GM19455 (cell line): ENCODE measurements around the gene DPEP2.
"Not testable (repeated sequence)": the region's sequence is repeated elsewhere in the genome, so short reads cannot be mapped to it uniquely, and the experiment has no call there.

Source experiments
- ATAC-seq: cut with Tn5 transposase; IDR thresholded peaks from one replicate; pipeline ENCODE4 v1.9.1; 2021; ENCODE audit not compliant: unreplicated experiment

The DPEP2 gene

DNA sequence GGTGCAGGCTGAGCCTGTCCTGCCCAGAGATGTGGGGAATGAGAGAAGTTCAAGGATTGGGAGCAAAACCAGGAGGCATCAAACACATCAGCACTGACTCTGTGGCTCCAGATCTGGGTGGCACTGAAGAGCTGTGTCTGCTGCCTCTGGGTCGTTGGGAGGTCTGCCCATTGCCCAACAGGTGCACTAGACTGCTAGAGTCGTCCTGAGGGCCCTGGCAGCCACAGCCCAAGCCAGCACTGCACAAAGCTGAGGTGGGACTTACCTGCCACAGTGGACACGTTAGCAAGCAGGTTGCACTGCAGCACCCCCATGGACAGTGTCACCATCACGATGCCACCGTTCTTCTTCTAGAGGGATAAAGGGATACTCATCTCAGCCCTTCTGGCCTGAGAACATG, 22.3 kb downstream of the DPEP2 start:
- ATAC-seq: no peak

DNA sequence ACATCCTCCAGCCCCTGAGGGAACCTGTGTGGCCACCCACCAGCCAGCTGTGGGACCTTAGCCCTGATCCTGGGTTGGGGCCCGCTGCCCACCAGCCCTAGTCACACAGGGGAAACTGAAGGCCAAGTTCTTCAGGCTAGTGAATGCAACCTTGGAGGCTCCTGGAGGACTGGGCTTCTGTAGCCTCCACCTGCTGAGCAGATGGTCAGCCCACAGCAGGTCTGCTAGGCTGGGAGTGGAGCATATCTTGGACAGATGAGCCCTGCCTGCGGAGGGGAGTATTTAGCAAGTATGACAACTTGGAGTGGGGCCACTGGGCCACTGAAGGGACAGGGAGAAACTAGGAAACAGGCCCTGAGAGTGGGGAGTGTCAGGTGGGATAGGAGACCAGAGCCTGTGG, 23.1 kb downstream of the DPEP2 start:
- ATAC-seq: no peak

DNA sequence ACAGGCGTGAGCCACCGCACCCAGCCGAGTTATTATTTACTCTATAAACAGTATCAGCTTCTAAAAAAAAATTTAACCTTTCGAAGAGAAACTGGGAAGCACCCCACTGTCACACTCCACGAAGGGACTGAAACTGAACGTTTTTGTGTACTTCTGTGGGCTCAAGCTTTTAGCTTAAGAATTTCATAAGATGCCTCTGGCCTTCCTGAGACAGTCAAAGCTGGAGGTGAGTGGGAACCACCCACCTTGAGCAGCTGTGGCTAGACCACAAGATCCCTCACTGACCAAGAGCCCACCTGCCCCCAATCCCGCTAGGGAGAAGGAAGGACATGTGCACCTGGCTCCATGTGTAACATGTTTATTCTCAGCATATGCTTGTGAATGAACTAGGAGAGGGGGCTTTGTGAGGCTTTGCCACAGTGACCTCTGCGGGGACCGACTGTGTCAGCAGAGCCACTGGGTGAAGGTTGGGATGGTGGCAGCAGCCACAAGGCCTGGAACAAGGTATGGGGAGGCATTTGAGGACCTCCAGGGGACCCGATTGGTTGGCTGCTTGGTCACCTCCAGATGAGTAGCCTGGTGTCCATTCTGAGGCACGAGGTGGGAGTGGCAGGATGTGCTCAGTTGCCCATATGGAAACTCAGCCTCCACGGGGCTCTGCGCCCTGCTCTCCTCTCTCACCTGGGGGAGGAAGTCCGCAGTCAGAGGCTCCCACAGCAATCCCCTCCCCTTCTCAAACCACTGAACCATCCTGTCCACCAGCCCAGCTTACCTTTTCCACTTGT, 23.8 kb downstream of the DPEP2 start:
- no peak for ATAC-seq

DNA sequence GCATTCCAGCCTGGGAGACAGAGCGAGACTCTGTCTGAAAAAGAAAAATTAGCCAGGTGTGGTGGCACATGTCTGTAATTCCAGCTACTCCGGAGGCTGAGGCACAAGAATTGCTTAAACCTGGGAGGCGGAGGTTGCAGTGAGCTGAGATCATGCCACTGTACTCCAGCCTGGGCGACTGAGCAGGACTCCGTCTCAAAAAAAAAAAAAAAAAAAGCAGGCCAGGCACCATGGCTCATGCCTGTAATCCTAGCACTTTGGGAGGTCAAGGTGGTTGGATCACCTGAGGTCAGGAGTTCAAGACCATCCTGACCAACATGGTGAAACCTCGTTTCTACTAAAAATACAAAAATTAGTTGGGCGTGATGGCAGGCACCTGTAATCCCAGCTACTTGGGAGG, 27.0 kb downstream of the DPEP2 start:
- ATAC-seq: not testable (repeated sequence)

DNA sequence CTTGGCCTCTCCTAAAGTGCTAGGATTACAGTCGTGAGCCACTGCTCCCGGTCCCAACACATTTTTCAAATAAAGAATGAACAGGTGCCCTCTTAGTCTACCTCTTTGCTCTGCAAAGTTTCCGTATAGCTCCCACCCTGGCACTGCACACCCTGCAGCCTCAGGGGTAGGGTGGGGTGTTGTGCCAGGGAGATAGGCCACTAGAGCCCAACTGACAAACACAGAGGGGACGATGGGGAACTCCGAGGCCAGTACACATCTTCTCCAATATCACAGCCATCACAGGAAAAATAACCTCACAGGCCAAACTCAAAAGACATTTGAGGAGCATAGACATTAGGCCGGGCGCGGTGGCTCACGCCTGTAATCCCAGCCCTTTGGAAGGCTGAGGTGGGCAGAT, 28.2 kb downstream of the DPEP2 start:
- no peak for ATAC-seq

DNA sequence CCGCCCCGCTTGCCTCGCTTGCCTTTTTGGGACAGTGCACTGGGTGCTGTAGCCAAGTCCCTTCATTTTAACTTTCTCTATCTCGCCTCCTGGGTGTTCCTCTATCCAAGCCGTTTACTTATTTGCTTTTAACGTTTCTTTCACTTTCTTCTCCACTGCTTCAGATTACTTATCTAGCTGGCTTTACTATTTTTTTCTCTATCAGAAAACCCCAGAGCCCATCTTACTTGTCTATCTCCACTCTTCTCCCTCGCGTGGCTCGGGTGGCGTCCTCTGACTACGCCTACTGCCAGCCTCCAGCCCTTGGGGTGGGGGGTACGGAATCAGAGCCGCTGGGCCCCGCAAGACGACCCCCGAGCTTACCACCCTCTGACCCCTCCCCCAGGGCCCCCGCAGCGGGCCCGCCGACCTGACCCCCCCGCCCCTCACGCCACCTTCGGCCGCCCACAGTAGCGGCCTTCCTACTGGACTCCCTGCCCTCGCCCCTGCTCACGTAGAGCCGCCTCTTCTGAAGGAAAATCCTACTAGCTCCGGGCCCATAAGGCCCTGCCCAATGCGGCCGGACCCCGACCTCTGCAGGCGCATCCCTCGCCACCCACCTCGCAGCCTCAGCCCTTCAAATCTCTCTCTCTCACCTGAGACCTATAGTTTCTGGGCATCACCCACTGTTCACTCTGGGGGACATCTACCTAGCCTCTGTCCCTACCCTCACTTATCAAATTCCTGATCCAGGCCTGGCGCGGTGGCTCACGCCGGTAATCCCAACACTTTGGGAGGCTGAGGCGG, 29.8 kb downstream of the DPEP2 start:
- ATAC-seq: no peak

DNA sequence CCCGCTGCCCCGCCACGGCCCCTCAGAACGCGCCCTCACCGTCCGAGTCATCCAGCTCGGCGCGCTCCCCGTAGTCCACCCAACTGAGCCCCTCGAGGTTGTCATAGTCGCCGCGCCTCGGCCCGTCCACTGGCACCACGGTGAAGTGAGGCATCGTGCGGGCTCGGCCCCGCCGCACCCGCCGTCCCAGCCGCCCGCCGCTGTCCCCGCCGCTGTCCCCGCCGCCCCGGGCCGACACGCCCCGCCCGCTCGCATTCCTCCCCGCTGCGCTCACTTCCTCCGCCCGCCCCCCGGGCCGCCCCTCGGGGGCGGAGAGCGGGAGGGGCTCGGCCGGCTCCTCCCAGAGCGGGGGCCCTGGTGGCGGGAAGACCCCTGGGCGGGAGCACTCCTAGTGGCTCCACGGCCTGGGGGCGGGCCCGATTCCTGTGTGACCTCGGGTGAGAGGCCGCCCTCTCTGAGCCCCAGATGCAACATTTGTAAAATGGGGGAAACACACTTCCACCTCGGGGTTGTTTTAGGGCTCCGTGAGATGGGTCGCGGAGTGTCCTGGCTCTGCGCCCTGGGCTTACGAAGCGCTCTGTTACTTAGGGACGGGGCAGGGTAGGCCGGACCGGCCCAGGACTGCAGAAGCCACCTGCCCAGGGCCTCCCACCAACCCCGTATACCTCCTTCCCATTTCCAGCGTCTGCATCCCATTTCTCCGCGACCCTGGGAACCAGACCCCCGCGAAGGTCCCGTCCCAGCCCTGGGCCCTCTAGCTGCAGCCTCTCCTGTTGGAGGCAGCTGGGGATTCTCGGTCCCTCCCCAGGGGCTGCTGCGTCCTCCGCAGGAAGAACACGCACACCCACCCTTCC, 30.7 kb downstream of the DPEP2 start, which contains the start of gene SLC12A4:
Gene SLC12A4, minus strand, starts transcription at position 238 of the 854 bp plus-strand sequence. Its CDS starts 84 bp downstream, at position 154.
- peak; percentile 74 for ATAC-seq

DNA sequence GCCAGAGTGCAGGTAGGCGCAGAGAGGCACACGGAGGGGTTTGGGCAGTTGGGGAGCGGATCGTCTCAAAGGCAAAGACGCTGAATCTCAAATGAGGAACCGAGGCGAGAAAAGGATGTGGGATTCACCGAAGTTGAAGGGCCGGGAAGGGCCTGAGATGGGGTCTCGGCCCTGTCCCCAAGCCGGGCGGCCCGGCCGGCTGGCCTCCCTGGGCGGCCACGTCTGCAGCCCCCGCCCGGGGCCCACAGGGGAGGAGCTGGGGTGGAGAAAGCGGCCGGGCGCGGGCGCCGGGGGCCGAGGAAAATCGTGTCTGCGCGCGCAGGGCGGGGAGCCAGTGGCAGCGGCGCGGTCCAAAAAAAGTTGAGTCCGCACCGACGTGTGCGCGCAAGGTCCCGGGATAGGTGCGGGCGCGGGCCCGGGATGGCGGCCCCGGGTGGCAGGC, 31.3 kb downstream of the DPEP2 start:
- ATAC-seq: peak; percentile 28

DNA sequence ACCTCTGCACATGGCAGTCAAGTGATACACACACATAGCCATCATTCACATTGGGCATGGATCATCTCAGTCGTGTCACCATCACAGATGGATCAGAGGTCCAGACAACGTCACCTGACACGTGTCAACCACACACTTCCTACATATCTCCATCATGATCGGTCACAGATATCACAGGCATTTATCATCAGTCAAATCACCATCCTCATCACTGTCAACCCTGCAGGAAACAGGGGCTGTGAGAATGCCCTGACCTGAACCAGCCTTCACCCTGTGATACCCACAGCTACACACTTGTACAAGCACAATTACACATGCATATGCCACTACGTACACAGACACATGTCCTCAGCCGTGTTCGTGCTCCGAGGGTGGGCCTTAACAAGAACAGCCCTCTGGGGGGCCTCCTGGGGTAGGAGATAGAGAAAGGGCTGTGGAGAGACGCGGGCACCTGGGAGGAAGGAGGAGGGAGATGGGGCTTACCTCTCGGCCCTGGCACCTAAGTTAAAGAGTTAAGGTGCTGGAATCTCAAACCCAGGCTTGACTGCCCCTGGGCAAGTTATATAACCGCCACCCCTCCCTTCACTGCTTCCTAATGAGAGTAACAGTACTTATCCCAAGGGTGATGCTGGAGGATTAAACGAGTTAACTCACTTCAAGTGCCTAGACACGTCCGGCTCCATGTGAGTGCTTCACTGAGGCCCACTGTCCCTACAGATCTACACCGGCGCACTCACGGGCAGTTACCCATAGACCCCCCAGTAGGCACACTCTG, 31.9 kb downstream of the DPEP2 start:
- no peak for ATAC-seq

DNA sequence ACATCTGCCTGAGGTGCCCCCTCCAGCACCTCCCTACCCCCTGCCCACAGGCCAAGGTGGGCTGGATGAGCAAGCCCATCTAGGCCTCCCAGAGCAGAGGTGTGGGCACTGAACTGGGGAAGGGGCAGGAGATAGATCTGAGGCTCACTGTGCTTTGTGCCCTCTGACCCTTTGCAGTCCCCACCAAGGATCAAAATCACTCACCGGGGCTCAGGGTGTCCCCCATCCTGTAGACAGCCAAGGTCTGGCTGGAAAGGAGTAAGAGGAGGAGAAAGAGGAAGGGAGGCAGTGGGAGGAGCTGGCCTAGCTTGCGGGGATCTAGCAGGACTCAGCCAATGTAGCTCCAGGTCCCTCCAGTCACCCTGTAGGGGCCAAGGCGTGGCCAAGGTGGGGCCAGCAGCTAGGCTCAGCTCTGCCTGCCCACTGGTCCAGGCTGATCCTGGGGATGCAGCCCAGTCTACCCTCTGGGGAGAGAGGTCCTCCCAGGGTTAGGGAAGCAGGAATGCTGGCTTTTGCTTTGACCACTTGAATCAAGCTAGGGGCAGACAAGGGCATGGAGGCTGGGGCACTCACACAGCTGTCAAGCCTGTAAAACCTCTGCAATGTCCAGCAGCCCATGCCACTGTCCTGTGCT, 32.6 kb downstream of the DPEP2 start:
- ATAC-seq: no peak

DNA sequence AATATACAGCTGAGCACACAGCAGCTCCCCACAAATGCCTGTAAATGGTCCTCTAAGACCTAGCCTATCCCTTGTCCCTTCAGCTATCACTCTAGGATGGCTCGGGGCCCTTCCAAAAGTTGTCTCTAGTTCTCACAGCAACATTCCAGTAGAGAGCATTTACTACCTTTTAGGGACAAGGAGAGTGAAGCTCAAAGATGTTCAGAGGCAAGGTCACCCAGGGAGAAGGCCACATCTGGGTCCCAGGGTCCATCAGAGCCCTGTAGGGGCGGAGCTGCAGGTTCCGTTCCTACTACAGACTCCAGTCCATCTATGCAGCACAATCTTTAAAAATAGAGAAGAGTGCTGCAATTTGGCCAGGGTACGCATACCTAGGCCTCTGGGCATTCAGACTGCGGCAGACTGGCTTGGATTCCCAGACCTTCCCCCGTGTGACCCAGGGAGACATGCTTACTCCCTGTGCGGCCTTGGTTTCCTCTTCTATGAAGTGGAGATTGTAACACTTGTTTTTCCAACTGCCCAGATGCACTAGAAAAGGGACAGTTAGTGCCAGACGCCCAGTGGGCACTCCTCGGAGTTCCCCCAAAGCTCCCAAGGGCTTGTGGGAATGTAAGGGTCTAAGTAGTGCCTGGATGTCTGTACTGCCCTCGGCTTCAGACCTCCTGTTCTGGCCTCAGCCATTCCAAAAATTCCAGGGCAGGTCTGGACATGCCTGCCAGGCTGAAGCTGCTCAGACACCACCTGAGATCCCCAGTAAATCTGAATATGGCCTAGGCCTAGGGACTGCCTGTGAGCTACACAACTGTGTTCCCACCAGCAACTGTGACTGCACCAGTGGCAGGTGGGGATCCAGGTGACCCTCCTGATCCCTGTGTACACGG, 33.4 kb downstream of the DPEP2 start:
- no peak for ATAC-seq

DNA sequence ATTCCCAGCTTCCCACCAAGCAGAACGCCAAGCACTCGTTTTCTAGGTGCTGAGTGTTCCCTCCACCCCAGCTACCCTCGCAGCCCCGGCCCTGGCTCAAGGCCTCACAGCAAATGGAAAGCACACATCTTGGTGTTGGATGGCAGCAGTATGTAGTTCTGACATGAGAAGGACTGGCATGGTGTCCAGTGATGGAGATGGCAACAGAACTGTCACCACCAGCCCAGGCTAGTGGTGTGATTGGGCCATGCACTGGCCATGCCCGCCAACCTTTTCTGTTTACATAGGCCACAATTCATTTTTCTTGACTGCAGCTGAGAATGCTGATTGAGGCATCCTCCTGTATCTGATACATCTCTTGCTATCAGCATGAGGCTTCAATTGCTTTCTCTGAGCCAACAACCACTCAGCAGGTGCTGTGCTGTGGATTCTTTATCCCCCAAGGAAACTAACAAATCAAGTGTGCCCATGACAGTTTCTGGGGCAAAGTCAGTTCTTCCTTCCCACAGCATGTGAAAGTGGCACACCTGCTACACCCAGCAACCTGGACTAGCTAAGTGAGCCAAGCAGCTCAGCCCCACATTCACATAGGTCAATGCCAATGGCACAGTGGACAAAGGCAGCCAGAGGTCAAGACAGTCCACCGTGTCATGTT, 34.7 kb downstream of the DPEP2 start:
- no peak for ATAC-seq

DNA sequence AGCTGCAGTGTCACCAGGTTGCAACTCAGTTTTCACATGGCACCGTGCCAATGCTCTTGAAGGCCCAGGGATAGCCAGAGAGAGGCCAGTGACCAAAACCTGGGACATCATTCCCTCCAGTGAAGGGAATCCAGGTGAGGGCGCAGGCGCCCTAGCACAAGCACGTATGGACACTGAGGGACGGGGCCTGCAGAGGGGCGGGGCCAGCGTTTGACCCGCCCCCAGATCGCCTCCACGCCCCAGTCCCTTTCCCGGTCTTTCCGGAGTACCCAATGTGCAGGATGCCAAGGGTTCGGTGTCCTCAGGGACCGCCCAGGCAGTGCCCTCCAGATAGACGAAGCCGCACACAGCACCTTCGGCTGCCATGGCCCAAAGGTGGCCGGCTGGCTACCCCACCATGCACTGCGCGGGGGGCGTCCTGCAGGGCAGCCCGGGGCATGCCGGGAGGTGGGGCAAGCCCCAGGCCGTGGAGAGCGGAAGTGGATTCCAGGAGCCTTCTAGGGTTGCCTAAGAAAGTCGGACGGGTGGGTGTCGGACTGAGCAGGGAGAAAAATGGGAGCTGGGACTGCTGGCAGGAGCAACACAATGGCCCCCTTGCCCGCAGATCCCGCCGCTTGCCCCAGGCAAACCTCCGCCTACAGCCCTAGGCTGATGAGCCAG, 35.5 kb downstream of the DPEP2 start:
- no peak for ATAC-seq

DNA sequence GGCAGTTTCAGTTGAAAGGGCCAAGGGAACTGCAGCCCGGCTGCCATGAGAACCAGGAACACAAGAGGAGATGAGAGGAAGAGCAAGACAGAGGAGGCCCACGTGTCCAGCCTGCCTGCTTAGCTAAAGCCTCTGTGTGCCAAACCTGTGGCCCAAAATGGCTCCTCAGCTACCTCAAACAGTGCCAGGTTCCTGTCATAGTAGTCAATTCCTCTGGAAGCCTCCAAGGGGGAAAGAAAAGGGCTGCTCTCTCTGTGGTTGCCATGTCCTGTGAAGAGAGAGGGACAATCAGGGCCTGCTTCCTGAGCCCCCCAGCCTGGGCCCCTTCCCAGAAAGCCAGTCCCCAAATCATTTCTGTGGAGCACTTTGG, 36.0 kb downstream of the DPEP2 start:
- ATAC-seq: no peak

DNA sequence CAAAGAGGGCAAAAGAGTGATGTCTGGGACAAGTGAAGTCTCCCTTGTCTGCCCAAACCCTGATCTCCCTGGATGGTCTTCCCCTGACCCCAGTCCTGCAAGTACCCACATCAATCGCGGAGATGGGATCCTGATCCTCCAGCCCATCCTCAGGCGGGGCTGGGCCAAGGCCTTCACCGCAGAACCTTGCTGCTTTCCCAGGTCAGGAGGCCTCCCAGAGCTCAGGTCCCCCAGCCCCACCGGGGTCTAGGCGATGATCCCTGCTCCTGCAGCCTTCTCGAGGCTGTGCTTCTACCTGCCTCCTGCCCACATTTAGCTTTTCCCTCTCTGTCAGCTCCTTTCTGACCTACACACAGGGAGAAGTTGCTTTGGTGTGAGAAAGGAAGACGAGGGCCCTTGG, 37.1 kb downstream of the DPEP2 start:
- ATAC-seq: no peak

DNA sequence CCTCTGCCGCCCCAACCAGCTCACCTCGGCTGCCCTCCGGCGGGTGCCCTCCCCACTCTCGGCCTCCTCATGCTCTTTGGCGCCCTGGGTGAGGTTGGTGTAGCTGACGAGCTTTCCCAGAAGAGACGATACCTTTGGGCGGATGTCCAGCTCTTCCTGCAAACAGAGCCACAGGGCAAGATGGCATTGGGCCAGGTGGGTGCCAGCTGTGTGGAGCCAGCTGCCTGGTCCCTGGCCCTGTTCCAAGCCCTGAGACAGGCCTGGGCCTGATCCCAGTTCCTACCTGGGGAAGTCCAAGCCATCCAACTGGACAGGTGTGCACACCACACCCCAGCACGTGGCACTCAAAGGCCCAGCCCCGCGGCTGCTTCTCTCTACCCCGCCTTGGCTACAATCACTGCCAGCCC, 37.7 kb downstream of the DPEP2 start:
- no peak for ATAC-seq

DNA sequence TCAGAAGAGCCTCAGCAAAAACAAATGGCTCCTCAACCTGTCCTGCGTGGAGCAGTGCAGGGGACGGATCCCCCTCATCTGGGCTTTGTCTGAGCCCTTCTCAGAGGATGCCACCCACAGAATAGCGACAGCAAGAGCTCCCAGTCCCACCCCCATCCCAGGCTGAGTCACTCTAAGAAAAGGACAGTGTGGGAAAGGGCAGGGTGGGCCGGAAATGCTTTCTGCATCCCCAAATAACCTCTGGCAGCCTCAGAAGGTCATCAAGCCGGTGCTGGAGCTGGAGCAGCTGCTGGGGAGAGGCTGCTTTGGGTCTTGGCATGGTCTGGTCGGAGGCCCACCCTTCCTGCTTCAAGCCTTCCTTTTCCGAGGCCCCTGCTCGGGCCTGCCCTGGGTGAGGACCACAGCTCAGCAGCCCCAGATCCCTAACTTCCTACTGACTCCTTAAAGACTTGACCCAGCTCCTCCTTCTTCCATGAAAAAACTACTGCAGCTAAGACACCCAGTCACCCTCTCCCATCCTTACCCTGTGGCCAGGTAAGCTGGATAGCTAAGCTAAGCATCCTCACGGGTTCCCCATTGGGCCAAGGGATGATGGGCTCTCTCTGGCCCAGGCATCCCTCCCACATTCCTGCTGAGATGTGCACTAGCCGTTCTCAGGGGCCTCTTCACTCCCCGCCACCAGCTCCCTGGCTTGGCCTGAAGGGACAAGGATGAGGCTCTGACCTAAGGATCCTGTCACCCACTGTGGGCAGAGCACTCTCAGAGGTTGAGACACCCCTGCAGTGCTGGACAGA, 39.6 kb downstream of the DPEP2 start:
- ATAC-seq: no peak
